GM18873 (cell line): Measurements from ENCODE around the gene SERTAD1.
"Not testable (repeated sequence)": the region's sequence is repeated elsewhere in the genome, so short reads cannot be mapped to it uniquely, and the experiment has no call there.

Experiments used
- ATAC-seq: cut with Tn5 transposase; IDR thresholded peaks from one replicate; pipeline ENCODE4 v1.9.1; 2021; ENCODE audit warnings: mild to moderate bottlenecking, moderate library complexity, moderate number of reproducible peaks; ENCODE audit not compliant: unreplicated experiment, low FRiP score

The SERTAD1 gene

DNA sequence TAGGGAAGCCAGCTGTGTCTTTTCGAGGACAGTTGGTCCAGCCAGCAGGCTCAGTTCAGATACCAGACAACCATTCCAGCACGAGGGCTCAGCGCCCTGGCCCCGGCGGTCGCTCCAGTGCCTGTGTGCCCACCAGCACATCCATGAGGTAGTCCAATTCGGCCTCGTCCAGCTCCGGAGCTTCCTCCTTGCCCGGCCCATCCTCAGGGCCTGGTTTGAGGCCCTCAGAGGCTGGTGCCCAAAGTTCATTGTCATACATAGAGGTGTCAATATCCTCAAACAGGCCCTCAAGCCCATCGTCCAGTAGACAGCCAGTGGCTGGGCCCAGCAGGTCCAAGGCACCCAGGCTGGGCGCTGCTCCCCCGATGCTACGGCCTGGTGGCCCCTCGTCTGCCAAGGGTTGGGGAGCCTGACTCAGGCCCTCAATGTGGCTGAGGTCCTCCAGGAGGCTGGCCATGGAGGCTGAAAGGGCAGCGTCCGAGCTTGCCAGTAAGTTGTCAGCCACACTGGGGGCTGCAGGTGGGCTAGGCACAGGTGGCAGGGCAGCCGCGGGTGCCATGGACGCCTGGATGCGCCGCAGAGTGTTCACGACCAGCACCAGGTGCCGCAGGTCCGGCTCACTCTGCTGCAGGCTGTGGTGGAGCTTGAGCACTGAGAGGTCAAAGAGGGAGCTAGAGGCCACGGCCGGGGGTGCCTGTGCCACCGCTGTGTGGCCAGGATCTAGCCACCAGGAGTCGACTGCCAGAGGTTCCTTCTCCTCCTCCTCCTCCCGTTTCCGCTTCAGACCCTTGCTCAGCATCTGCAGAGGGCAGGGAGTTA lies 2.8 kb downstream of the SERTAD1 start:
- no peak for ATAC-seq

DNA sequence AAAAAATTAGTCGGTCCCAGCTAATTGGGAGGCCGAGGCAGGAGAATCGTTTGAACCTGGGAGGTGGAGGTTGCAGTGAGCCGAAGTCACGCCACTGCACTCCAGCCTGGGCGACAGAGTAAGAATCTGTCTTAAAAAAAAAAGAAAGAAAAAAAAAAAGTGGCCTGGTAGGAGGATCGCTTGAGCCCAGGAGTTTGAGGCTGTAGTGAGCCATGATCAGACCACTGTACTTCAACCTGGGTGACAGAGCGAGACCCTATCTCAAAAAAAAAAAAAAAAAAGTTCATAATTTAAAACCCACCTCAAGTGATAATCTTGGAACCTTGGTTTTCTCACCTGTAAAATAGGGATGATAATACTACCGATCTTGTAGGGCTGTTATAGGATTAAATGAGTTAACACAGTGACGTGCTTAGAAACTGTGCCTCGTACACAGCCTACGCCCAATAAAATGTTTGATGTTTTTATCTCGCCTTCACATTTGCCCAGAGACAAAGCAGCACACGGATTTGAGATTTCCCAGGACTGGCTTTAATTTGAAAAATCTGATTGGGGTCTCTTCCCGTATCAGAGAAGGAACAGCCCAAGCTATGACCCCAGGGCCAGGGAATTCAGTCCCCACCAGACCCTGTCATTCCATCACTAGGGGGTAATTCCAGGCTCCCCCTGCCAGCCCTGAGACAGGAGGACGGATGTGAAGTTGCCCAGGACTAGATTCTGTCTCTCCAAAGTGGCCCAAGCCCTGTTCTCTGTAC lies 3.6 kb downstream of the SERTAD1 start:
- ATAC-seq, result no peak

DNA sequence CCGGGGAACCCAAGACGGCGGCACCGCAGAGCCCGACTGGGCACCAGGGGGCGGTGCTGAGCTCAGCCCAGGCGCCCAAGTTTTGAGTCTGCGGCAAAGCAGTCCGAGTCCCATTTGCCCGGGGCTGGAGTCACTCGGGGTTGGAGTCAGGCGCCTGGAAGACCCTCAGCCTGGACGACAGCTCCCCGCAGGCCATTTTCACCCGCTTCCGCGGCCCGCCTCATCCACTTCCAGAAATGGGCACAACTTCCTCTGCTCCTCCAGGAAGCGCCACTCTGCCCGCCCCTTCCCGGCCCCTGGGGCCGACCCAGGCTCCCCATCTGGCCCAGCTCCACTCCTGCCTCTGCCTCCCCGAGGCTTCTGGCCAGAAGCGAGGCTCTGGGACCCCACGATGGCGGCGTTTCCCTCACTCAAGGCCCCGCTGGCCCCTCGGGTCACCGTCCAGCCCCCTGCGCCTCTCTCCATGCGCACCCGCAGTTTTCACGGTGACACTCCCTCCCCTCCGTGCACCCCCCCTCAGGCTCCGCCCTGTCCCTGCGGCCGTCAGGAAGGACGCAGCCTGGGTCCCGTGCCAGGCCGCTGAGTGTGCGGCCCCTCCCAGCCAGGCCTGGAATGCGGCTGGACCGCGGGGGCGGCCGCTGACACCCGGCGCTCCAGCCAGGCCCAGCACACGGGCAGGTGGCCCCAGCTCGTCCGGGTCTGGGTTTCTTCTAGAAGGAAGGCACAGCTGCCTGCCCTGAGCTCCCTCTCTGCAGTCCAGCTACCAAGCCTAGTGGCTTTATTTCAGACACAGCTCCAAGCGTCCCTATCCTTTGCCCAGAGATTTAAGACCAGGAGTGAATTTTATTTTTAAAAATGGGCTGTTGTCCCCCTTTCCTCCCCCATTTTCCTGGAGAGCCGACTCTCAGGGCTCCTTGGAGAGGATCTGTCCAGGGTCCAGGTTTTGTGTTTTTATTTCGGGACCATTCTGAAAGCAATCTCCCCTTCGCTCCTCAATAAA lies 4.7 kb downstream of the SERTAD1 start:
- peak; percentile 30 for ATAC-seq

DNA sequence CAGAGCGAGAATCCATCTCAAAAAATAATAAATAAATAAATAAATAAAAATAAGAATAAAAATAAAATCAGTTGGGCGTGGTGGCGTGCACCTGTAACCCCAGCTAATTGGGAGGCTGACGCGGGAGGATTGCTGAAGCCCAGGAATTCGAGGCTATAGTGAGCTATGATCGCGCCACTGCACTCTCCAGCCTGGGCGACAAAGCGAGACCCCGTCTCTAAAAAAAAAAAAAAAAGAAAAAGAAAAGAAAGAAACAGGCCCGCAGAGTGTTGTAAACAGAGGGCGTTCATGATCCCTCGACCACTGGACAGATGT lies 5.4 kb downstream of the SERTAD1 start:
- ATAC-seq, result no peak

DNA sequence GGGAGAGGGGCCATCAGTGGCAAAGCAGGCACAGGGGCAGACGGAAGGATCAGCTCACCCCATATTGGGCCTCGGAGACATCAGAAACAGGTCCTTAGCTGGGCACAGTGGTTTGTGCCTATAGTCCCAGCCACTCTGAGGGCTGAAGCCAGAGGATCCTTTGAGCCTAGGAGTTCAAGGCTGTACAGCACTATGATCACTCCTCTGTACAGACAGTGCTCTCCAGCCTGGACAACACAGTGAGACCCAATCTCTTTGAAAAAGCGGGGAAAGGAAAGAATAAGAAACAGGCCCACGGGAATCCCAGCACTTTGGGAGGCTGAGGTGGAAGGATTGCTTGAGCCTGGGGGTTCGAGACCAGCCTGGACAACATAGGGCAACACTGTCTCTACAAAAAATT lies 6.0 kb downstream of the SERTAD1 start:
- ATAC-seq, result no peak

DNA sequence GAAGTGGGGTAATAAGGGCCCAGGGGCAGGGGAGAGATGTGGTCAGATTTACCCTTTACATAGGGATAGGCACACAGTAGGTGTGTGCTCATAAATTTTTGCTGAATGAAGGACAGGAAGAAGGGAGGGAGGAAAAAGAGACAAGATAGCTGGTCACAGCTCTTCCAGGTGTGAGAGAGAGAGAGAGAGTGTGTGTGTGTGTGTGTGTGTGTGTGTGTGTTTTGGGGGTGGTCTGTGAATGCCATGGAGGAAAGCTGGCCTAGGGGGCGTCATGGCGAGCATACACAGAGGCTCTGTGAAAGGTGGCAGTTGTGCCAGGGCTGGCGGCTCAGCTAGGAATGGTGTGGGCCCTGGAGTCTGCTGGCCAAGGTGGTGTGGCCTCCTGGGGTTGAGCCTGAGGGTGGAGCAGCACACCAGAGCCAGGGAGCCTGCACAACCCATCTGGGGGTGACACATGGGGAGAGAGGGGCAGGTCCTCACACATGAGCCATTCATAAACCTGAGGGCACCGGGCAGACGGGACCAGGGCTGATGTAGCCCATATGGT lies 6.7 kb downstream of the SERTAD1 start:
- no peak for ATAC-seq

DNA sequence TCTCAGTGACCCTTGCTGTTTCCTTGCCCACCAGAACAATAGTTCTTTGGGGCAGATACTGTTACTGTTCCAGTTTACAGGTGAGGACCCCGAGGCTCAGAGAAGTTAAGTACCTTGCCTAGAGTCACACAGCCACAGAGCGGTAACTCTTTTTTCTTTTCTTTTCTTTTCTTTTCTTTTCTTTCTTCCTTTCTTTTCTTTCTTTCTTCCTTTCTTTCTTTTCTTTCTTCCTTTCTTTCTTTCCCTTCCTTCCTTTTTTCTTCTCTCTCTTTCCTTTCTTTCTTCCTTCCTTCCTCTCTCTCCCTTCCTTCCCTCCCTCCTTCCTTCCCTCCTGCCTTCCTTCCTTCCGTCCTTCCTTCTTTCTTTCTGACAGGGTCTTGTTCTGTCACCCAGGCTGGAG lies 7.8 kb downstream of the SERTAD1 start:
- no peak for ATAC-seq

DNA sequence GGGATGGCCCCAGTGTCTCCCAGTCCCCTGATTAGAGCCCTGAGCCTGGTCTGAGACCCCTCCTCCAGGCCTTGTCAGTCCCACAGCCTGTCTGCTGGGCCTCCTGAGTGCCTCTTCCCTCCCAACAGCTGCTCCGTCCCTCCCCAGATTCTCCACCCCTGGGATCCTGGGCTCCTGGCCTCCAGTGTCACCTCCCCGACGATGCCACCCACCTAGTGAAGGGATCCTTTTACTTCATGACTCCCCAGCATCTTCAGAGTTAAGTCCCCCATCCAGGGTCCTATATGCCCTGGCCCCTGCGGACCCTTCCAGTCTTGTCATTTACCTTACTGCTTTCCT lies 8.2 kb downstream of the SERTAD1 start:
- no peak for ATAC-seq

DNA sequence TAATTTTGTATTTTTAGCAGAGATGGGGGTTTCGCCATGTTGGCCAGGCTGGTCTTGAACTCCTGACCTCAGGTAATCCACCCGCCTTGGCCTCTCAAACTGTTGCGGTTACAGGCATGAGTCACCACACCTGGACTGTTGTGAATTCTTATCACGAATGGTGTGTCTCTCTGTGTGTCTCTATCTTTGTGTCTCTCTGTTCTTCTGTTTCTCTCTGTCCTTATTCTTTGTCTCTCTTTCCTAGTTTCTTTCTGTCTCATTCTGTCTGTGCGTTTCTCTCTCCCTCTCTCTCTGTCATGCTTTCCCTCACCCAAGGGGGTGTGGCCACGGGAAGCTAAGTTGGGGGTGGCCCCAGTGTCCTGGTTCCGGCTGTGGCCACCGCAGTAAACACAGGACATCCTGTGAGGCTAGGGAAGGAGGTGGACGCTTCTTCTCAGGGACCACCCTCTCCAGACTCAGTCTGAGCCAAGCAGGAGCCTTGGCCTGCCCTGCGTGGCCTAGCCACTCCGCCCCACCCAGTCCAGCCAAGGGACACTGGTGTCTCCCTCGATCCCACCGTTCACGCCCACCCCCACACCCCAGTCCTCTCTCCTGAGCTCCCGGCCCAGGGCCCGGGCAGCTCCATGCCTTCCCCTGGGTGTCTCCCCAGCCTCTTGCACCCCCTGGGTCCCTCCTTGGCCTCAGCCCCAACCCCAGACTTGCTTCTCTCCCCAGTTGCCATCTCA lies 8.7 kb downstream of the SERTAD1 start:
- ATAC-seq, result no peak

DNA sequence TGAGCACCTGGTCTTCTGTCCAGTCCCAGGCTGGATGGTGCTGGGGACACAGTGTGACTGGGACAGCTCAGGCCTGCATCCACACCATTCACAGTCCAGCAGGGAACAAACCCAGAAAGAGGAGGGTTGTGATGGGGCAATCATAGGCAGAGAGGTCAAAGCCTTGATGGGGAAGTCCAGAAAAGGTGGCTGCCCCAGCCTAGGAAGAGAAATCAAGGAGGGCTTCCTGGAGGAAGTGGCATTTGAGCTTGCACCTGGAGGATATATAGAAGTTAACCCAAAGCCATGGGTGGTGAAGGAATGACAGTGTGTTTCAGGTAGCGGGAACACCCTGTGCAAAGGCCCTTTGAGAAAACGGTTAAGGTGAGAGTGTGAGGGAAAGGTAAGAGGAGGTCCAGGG lies 10.0 kb downstream of the SERTAD1 start:
- no peak for ATAC-seq

DNA sequence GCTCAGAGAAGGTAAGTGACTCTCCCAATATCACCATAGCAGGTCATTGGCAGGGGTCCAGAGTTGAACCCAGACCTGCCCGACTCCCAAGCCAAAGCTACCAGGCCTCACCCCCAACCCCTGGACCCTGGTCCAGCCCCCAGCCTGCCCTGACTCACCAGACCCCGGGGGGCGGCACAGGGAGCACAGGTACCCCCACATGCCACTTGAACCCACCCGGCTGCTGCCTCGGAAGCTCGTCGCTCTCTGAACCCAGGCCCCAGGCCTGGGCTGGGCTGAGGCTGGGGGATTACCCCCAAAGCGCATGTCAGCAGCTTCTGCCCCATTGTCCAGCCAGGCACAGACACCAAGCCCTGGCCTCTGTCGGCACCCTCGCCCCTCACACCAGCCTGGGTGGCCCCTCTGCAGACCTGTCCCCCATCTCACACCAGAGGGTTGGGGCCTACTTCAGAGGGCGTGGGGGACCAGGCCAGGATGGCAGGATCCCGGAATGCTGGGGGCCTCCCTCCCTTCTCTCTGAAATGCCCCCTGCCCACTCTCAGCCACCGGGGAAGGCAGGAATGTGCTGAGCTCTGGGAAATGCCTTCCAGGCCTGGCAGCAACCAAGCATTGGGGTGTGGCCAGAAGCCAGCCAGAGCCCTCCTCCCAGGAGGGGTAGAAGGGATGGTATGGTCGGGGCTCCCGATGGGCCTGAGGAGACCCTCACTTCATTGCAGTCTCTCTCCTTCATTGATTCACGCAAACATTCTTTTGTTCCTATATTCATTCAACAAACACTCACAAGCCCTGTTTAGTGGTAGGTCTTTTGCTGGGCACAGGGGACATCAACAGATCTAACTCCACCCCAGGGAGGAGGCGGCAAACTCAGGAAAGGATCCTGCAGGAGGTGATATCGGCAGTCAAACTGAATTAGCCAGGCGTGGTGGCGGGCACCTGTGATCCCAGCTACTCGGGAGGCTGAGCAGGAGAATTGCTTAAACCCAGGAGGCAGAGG lies 11.0 kb downstream of the SERTAD1 start:
- no peak for ATAC-seq

DNA sequence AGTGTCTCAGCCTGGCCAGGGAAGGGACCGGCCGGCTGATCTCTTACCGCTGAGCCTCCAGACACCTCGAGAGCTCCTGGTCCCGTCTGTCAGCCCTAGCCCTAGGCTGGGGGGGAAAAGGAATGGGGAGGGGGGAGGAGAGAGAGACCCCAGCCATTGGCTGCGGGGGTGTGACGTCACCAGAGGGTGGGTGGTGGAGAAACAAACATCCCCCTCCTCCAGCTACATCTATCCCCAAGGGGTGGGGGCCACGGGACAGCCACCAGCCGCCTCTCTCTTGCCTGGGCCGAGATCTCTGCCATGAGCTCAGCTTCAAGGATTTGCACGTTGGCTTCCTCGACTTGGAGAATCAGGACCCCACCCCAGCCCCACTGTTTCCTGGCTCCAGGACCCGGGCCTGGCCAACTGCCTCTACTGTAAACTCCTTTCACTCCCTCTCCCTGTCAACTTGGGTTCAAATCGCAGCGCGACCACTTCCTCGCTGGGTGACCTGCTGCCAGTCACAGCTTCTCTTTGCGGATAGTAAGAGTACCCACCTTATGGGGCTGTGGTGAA lies 12.4 kb downstream of the SERTAD1 start, which contains the start of gene PRX:
TSS of gene PRX (minus strand) at position 88 of the 555 bp plus-strand sequence. CDS start 5,446 bp downstream, outside the sequence.
- ATAC-seq, result no peak

DNA sequence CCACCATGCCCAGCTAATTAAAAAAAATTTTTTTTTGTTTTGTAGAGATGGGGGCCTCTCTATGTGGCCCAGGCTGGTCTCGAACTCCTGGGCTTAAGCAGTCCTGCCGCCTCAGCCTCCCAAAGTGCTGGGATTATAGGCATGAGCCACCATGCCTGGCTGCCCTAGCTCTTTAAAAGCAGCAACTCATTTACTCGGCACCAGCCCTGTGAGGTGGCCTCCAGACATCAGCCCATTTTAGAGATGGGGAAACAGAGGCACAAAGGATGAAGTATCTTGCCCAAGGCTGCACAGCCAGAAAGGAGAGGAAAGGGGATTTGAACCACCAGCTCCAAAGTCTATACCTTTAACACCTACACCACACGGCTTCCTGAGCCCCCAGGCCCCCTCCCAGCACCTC lies 12.9 kb downstream of the SERTAD1 start:
- no peak for ATAC-seq

DNA sequence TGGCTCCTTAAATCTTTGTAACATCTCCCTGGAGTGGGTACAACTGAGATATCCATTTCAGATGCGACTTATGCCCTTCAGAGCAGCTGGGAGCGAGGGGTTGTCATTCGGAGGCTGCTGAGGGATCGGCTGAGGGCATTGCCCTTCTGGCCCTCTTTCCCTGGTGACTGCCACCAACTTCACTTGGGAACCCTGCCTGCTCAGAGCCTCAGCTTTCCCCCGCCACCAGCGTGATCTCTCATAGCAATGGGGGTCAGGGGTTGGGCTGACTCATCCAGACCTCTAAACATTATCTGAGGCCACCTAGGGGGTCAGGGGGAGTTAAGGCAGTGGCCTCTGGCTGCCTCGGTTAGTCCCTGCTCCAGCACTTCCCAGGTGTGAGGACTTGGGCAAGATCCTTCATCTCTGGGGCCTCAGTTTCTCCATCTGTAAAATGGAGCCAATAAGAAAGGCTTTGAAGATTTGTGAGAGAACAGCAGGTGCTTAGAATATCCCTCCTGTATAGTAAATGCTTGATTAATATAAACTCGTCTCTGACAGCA lies 13.8 kb downstream of the SERTAD1 start:
- ATAC-seq, result no peak

DNA sequence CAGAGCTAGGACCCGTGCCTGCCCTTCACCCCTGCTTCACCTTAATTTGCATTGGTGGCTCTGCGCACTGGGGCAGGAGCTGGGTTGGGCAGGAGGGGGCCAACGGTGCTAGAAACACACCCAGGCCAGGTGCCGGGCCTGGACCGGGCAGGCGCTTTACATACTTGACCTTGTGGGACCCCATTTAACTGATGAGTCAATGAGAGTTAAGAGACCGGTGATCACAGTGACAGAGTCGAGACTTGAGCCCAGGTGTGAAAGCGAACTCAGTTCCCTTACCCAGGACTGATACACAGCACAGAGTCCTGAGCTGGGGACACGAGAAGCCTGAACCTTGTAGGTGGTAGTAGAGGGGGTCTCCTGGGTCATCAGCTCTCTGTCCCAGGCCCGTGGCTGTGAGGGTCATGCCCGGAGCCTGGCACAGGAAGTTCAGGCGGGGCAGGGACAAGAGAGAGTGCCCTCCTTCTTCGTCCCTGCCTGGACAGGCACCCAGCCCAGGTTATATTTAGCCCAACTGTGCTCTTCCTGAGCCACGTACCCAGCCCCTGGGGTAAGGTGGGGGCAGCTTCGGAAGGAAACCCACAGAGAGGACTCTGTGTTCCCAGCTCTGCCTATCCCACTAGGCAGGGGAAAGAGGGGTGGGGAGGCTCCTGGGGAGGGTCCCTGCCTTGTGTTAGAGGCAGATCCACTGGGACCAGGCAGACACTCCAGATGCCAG lies 14.5 kb downstream of the SERTAD1 start:
- no peak for ATAC-seq

DNA sequence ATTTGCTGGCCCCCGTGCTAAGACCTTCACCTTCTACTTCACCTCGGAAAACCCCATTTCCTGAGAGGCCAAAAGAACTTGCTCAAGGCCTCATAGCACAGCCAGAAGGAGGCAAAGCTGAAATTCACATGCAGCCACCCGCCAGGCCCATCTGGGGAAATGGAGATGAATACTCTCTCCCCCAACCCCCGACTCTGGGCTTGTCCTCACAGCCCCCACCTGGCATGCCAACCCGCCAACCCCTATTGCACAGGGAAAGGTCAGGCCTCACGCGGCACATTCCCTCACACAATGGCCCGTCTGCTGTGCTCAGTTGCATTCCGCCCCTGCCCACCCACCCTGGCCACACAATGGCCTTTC lies 15.8 kb downstream of the SERTAD1 start:
- ATAC-seq, result no peak

DNA sequence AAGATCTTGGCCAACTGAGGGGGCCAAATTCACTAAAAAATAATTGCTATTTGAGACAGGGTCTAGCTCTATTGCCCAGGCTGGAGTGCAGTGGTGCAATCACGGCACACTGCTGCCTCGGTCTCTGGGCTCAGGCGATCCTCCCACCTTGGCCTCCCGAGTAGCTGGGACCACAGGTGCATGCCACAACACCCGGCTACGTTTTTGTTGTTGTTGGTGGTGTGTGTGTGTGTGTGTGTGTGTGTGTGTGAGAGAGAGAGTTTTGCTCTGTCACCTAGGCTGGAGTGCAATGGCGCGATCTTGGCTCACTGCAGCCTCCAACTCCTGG lies 17.2 kb downstream of the SERTAD1 start:
- not testable (repeated sequence) for ATAC-seq
